HUES64 (cell line): ENCODE results near the gene GRAMD2B.
"Not testable (repeated sequence)": the region's sequence is repeated elsewhere in the genome, so short reads cannot be mapped to it uniquely, and the experiment has no call there.

Experiments
- H3K27ac ChIP-seq: 2 replicates; pipeline ENCODE4 v1.7.0; 2013; ENCODE audit warnings: low read depth, low read length, inconsistent platforms
- H3K27me3 ChIP-seq: 2 replicates; pipeline ENCODE4 v1.6.1; 2013; ENCODE audit warnings: mild to moderate bottlenecking, low read length; ENCODE audit not compliant: insufficient read depth
- H3K36me3 ChIP-seq: 2 replicates; pipeline ENCODE4 v1.6.1; 2013; ENCODE audit warnings: mild to moderate bottlenecking, low read length; ENCODE audit not compliant: insufficient read depth
- H3K4me1 ChIP-seq: 2 replicates; pipeline ENCODE4 v1.6.1; 2013; ENCODE audit warnings: mild to moderate bottlenecking, low read length, moderate library complexity; ENCODE audit not compliant: insufficient read depth
- H3K4me3 ChIP-seq: 2 replicates; pipeline ENCODE4 v1.5.1; 2013; ENCODE audit warnings: mild to moderate bottlenecking, low read length, moderate library complexity
- H3K9ac ChIP-seq: 2 replicates; pipeline ENCODE4 v1.6.1; 2013; ENCODE audit warnings: mild to moderate bottlenecking, low read depth, low read length
- H3K9me3 ChIP-seq: 2 replicates; pipeline ENCODE4 v1.6.1; 2013; ENCODE audit warnings: low read depth, low read length; ENCODE audit not compliant: insufficient read depth
- WGBS: fragments of 150-250, 120-280 bp; methylation state at CpG from one replicate; pipeline ENCODE4 v1.1.7; 2013; ENCODE audit warnings: missing lambda C conversion rate; 5-methylcytosine and 5-hydroxymethylcytosine counted together

GRAMD2B gene

GRCh38 chr5:126462239-126463014 lies 39.2 kb downstream of the GRAMD2B start:
- WGBS, result 77% methylated on average over 8 of the region's 8 CpGs

GRCh38 chr5:126464016-126464415 lies 40.8 kb downstream of the GRAMD2B start:
- Histone ChIP-seq H3K27me3 (peaks cover 33% of the 10 kb centered on the region; the same call in 1 of the 2 replicates), H3K4me3 (no peak overlapping the region), H3K27ac (no peak overlapping the region), H3K4me1 (peaks cover 7% of the 10 kb centered on the region; the same call in 1 of the 2 replicates), H3K9me3 (no peaks in the 10 kb centered on the region), H3K9ac (no peak overlapping the region), H3K36me3 (peaks cover 17% of the 10 kb centered on the region)
- 94% methylated on average over 2 of the region's 2 CpGs for WGBS

More at GRCh38 chr5:126462239-126463014, 39.2 kb downstream of the GRAMD2B start:
- Histone ChIP-seq H3K27ac (no peak overlapping the region), H3K36me3 (peaks cover 8% of the 10 kb centered on the region; the same call in 1 of the 2 replicates), H3K9me3 (no peaks in the 10 kb centered on the region), H3K4me3 (no peak overlapping the region), H3K9ac (no peak overlapping the region), H3K27me3 (peaks cover 33% of the 10 kb centered on the region; the same call in 1 of the 2 replicates), H3K4me1 (peaks cover 7% of the 10 kb centered on the region; the same call in 1 of the 2 replicates)

- H3K27ac ChIP-seq, result no peak overlapping the region
- peaks cover 7% of the 10 kb centered on the region; the same call in 1 of the 2 replicates for H3K4me1 ChIP-seq
- no peak overlapping the region for H3K9ac ChIP-seq
- H3K9me3 ChIP-seq, result no peaks in the 10 kb centered on the region
- peaks cover 33% of the 10 kb centered on the region; the same call in 1 of the 2 replicates for H3K27me3 ChIP-seq
- WGBS, result 51% methylated on average over 7 of the region's 7 CpGs
- no peak overlapping the region for H3K4me3 ChIP-seq
- H3K36me3 ChIP-seq, result peaks cover 23% of the 10 kb centered on the region
These were observed 41.8 kb downstream of the GRAMD2B start for GRCh38 chr5:126464959-126465358.

GRCh38 chr5:126468091-126468490 lies 44.9 kb downstream of the GRAMD2B start:
- Histone ChIP-seq H3K27ac (no peak overlapping the region), H3K9me3 (no peaks in the 10 kb centered on the region), H3K4me3 (no peak overlapping the region), H3K36me3 (peaks cover 33% of the 10 kb centered on the region), H3K9ac (no peak overlapping the region), H3K4me1 (peaks cover 18% of the 10 kb centered on the region), H3K27me3 (peaks cover 23% of the 10 kb centered on the region; the same call in 1 of the 2 replicates)
- WGBS, result 97% methylated on average over 3 of the region's 3 CpGs

GRCh38 chr5:126469536-126470316 lies 46.5 kb downstream of the GRAMD2B start:
- peaks cover 13% of the 10 kb centered on the region for H3K4me1 ChIP-seq
- 91% methylated on average over 6 of the region's 6 CpGs for WGBS
- H3K9ac ChIP-seq, result no peak overlapping the region
- 0 out of 2 replicates have a peak, but pooled peaks cover 12% of the 10 kb centered on the region for H3K27me3 ChIP-seq
- H3K36me3 ChIP-seq, result peaks cover 50% of the 10 kb centered on the region
- H3K4me3 ChIP-seq, result no peak overlapping the region
- no peak overlapping the region for H3K27ac ChIP-seq
- no peaks in the 10 kb centered on the region for H3K9me3 ChIP-seq

GRCh38 chr5:126470529-126470928 lies 47.3 kb downstream of the GRAMD2B start:
- not testable (repeated sequence) for H3K9me3 ChIP-seq, H3K27me3 ChIP-seq, H3K4me3 ChIP-seq, H3K27ac ChIP-seq, H3K9ac ChIP-seq
- peaks cover 50% of the 10 kb centered on the region for H3K36me3 ChIP-seq
- H3K4me1 ChIP-seq, result peaks cover 11% of the 10 kb centered on the region
- WGBS, result 96% methylated on average over 6 of the region's 6 CpGs

GRCh38 chr5:126471247-126471646 lies 48.0 kb downstream of the GRAMD2B start:
- no peaks in the 10 kb centered on the region for H3K9me3 ChIP-seq
- H3K27me3 ChIP-seq, result 0 out of 2 replicates have a peak, but pooled peaks cover under 1% of the 10 kb centered on the region
- peaks cover 50% of the 10 kb centered on the region for H3K36me3 ChIP-seq
- no peak overlapping the region for H3K9ac ChIP-seq
- H3K4me1 ChIP-seq, result peaks cover 11% of the 10 kb centered on the region
- WGBS, result 83% methylated on average over 3 of the region's 3 CpGs
- no peak overlapping the region for H3K4me3 ChIP-seq
- H3K27ac ChIP-seq, result no peak overlapping the region

GRCh38 chr5:126471875-126472537 lies 48.8 kb downstream of the GRAMD2B start:
- WGBS, result 82% methylated on average over 3 of the region's 3 CpGs

GRCh38 chr5:126472538-126472889 lies 49.3 kb downstream of the GRAMD2B start:
- Histone ChIP-seq H3K9me3 (no peaks in the 10 kb centered on the region), H3K4me3 (no peak overlapping the region), H3K36me3 (peaks cover 44% of the 10 kb centered on the region), H3K4me1 (peaks cover 11% of the 10 kb centered on the region), H3K9ac (no peak overlapping the region), H3K27ac (no peak overlapping the region), H3K27me3 (no peaks in the 10 kb centered on the region)
- 83% methylated on average over 2 of the region's 2 CpGs for WGBS

More at GRCh38 chr5:126471875-126472537, 48.8 kb downstream of the GRAMD2B start:
- H3K4me1 ChIP-seq, result peaks cover 11% of the 10 kb centered on the region
- H3K27ac ChIP-seq, result no peak overlapping the region
- H3K4me3 ChIP-seq, result no peak overlapping the region
- no peaks in the 10 kb centered on the region for H3K9me3 ChIP-seq
- no peaks in the 10 kb centered on the region for H3K27me3 ChIP-seq
- H3K9ac ChIP-seq, result no peak overlapping the region
- peaks cover 45% of the 10 kb centered on the region for H3K36me3 ChIP-seq

- Histone ChIP-seq H3K4me1 (peaks cover 2% of the 10 kb centered on the region), H3K36me3 (peaks cover 57% of the 10 kb centered on the region), H3K9ac (no peak overlapping the region), H3K4me3 (no peak overlapping the region), H3K27me3 (no peaks in the 10 kb centered on the region), H3K9me3 (no peaks in the 10 kb centered on the region), H3K27ac (no peak overlapping the region)
- 88% methylated on average over 5 of the region's 5 CpGs for WGBS
These were observed 54.3 kb downstream of the GRAMD2B start for GRCh38 chr5:126477294-126478117.
